ENCODE results near the gene U2AF1L4. TPM values are rescaled to one million over a fixed set of nuclear protein-coding genes. Genes with fewer than 3 reads are reported as not detected.

U2AF1L4 gene
- total and polyA plus RNA-seq, 10 of the 15 experiments (the other 5 are each of a cell fraction or from before 2014, with no cell fraction given): 7.9 to 21.6 (median 15.1) TPM

DNA sequence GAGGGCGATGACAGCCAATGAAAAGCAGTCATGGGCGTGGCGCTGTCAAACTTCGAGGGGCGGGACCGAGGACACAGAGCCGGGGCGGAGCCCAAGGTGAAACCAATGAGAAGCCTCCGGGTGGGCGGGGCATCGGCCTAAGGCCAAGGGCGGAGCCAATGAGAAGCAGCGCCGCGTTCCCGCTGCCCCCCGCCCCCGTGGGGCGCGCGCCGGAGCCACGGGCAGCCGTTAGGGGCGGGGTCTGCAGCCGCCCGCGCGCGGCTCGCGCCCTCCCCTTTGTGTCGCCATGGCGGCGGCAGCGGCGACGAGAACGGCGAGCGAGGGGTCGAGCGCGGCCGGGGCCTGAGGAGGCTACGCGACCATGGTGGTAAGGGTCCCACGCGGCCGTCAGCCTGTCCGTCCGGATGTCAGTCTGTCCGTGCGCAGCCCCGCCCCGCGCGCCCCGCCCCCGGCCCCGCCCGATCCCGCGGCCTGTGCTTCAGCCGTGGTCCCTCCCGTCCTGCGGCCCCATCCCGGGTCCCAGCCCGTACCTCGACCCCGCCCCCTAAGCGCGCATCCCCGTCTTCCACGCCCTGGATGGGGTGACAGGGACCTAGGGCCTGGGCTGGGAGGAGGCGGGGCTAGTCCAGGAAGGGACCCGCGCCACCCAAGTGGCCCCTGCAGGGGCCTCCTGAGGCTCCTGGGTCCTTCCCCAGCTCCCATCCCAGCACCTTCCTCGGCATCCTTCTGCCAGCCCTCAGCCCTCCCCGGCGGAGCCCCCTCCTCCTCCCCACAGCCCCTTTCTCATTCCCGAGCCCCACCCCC lies 30.3 kb upstream of the U2AF1L4 start, which contains the start of gene ARHGAP33 (continued):
- TF ChIP-seq, protein P1, sequence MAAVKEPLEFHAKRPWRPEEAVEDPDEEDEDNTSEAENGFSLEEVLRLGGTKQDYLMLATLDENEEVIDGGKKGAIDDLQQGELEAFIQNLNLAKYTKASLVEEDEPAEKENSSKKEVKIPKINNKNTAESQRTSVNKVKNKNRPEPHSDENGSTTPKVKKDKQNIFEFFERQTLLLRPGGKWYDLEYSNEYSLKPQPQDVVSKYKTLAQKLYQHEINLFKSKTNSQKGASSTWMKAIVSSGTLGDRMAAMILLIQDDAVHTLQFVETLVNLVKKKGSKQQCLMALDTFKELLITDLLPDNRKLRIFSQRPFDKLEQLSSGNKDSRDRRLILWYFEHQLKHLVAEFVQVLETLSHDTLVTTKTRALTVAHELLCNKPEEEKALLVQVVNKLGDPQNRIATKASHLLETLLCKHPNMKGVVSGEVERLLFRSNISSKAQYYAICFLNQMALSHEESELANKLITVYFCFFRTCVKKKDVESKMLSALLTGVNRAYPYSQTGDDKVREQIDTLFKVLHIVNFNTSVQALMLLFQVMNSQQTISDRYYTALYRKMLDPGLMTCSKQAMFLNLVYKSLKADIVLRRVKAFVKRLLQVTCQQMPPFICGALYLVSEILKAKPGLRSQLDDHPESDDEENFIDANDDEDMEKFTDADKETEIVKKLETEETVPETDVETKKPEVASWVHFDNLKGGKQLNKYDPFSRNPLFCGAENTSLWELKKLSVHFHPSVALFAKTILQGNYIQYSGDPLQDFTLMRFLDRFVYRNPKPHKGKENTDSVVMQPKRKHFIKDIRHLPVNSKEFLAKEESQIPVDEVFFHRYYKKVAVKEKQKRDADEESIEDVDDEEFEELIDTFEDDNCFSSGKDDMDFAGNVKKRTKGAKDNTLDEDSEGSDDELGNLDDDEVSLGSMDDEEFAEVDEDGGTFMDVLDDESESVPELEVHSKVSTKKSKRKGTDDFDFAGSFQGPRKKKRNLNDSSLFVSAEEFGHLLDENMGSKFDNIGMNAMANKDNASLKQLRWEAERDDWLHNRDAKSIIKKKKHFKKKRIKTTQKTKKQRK (IDR thresholded peaks at IDR 0.05; ENCODE audit: low read depth, low read length): no peak
- TF ChIP-seq, protein P2, sequence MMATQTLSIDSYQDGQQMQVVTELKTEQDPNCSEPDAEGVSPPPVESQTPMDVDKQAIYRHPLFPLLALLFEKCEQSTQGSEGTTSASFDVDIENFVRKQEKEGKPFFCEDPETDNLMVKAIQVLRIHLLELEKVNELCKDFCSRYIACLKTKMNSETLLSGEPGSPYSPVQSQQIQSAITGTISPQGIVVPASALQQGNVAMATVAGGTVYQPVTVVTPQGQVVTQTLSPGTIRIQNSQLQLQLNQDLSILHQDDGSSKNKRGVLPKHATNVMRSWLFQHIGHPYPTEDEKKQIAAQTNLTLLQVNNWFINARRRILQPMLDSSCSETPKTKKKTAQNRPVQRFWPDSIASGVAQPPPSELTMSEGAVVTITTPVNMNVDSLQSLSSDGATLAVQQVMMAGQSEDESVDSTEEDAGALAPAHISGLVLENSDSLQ (IDR thresholded peaks at IDR 0.05): peak; percentile 76
- TF ChIP-seq EGR1 (IDR thresholded peaks at IDR 0.05; ENCODE audit: borderline replicate concordance in 1 of 2, low read depth in 2 of 2, low read length in 2 of 2): peak in 1 of 2 experiments; percentile 73; a peak in 1 of 3 replicates
- 0 out of 2 replicates have a peak, but pooled peaks have one; percentile 60 for TF ChIP-seq LARP7 (IDR thresholded peaks at IDR 0.05)
- no peak for TF ChIP-seq TCF12 (IDR thresholded peaks at IDR 0.05; ENCODE audit: low read depth, low read length)
- TF ChIP-seq, protein P3, sequence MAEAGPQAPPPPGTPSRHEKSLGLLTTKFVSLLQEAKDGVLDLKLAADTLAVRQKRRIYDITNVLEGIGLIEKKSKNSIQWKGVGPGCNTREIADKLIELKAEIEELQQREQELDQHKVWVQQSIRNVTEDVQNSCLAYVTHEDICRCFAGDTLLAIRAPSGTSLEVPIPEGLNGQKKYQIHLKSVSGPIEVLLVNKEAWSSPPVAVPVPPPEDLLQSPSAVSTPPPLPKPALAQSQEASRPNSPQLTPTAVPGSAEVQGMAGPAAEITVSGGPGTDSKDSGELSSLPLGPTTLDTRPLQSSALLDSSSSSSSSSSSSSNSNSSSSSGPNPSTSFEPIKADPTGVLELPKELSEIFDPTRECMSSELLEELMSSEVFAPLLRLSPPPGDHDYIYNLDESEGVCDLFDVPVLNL (IDR thresholded peaks at IDR 0.05; ENCODE audit: low read depth, low read length): 0 out of 2 replicates have a peak, but pooled peaks have one; percentile 22
- 0 out of 2 replicates have a peak, but pooled peaks have one; percentile 32 for TF ChIP-seq TAF1 (IDR thresholded peaks at IDR 0.05; ENCODE audit: borderline replicate concordance, low read depth, low read length)
- peak; percentile 52; the same call in 1 of the 2 replicates for TF ChIP-seq DPF2 (IDR thresholded peaks at IDR 0.05)
- TF ChIP-seq GATAD2B (conservative IDR thresholded peaks at IDR 0.05; ENCODE audit: low read depth): 0 out of 2 replicates have a peak, but pooled peaks have one; percentile 60
- TF ChIP-seq EED (IDR thresholded peaks at IDR 0.05; ENCODE audit: low read depth): no peak
- no peak for TF ChIP-seq BRCA1 (IDR thresholded peaks at IDR 0.05; ENCODE audit: low read depth, low read length)
- TF ChIP-seq EP300 (IDR thresholded peaks at IDR 0.05; ENCODE audit: borderline replicate concordance in 1 of 2, control insufficient read depth in 1 of 2, low read depth in 2 of 2, low read length in 2 of 2): no peak
- peak in 1 of 2 experiments; percentile 78; a peak in 2 of 4 replicates for TF ChIP-seq BHLHE40 (IDR thresholded peaks at IDR 0.05; ENCODE audit: borderline replicate concordance in 1 of 2, low read depth in 2 of 2, low read length in 1 of 2)
- TF ChIP-seq MXI1 (IDR thresholded peaks at IDR 0.05; ENCODE audit: low read depth, low read length): 0 out of 2 replicates have a peak, but pooled peaks have one; percentile 37
- TF ChIP-seq NFYB (IDR thresholded peaks at IDR 0.05; ENCODE audit: insufficient read depth, low read depth, low read length): peak; percentile 92
- TF ChIP-seq, protein P4, sequence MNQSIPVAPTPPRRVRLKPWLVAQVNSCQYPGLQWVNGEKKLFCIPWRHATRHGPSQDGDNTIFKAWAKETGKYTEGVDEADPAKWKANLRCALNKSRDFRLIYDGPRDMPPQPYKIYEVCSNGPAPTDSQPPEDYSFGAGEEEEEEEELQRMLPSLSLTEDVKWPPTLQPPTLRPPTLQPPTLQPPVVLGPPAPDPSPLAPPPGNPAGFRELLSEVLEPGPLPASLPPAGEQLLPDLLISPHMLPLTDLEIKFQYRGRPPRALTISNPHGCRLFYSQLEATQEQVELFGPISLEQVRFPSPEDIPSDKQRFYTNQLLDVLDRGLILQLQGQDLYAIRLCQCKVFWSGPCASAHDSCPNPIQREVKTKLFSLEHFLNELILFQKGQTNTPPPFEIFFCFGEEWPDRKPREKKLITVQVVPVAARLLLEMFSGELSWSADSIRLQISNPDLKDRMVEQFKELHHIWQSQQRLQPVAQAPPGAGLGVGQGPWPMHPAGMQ (IDR thresholded peaks at IDR 0.05; ENCODE audit: borderline replicate concordance): no peak
- 0 out of 2 replicates have a peak, but pooled peaks have one; percentile 19 for TF ChIP-seq NR2C1 (IDR thresholded peaks at IDR 0.05)
- TF ChIP-seq POLR2AphosphoS2 (IDR thresholded peaks at IDR 0.05; ENCODE audit: low read depth, low read length): no peak

All from GM12878 (cell line).